Measurements from ENCODE around the gene TUBB1. TPM values are rescaled to one million over a fixed set of nuclear protein-coding genes. Genes with fewer than 3 reads are reported as not detected.

TUBB1 gene
- total and polyA plus RNA-seq, 2 of the 13 experiments (the other 11 are each of a cell fraction or from before 2014, with no cell fraction given) = 0.11 to 57.6 TPM

DNA sequence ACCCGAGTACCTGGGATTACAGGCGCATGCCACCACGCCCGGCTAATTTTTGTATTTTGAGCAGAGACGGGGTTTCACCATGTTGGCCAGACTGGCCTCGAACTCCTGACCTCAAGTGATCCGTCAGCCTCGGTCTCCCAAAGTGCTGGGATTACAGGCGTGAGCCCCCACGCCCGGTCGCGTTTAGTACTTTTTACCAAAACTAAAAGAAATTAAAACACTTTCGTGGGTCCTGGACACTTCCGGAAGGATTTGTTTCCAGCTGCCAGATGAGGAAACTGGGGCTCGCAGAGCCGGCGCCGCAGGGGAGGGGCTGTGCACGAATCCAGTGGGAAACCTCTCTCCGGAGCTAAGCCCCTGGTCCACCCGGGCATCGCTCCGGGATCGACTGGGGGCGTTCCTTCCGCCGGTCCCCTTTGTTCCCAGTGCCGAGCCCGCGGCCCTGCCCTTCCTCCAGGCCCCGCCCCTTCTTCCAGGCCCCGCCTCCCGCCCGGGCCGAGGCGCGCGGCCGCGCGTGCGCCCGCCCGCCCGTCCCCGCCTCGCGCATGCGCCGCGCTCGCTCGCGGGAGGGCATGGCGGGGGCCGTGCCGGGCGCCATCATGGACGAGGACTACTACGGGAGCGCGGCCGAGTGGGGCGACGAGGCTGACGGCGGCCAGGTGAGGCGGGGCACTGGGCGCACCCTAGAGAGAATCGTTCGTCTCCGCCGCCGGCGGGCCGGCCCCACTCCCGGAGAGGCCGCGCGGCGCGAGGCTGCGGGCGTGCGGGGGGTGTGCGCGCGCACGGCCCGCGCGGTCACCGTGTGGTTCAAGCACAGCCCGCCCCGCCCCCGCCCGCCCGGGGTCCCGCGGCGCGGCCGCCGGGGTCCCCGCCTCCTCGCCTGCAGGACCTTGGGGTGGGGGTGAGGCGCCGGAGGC is 38.3 kb upstream of the TUBB1 start, which contains the start of gene NELFCD (continued):
- TF ChIP-seq, protein P1, sequence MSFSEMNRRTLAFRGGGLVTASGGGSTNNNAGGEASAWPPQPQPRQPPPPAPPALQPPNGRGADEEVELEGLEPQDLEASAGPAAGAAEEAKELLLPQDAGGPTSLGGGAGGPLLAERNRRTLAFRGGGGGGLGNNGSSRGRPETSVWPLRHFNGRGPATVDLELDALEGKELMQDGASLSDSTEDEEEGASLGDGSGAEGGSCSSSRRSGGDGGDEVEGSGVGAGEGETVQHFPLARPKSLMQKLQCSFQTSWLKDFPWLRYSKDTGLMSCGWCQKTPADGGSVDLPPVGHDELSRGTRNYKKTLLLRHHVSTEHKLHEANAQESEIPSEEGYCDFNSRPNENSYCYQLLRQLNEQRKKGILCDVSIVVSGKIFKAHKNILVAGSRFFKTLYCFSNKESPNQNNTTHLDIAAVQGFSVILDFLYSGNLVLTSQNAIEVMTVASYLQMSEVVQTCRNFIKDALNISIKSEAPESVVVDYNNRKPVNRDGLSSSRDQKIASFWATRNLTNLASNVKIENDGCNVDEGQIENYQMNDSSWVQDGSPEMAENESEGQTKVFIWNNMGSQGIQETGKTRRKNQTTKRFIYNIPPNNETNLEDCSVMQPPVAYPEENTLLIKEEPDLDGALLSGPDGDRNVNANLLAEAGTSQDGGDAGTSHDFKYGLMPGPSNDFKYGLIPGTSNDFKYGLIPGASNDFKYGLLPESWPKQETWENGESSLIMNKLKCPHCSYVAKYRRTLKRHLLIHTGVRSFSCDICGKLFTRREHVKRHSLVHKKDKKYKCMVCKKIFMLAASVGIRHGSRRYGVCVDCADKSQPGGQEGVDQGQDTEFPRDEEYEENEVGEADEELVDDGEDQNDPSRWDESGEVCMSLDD (CRISPR knock-in tag; IDR thresholded peaks at IDR 0.05; ENCODE audit: borderline replicate concordance) = no peak
- TF ChIP-seq ZMYM4 (CRISPR knock-in tag; IDR thresholded peaks at IDR 0.05) (peak; percentile 31), ZNF7 (CRISPR knock-in tag; IDR thresholded peaks at IDR 0.05) (no peak), ZNF547 (CRISPR knock-in tag; IDR thresholded peaks at IDR 0.05) (no peak), ZFP41 (CRISPR knock-in tag; IDR thresholded peaks at IDR 0.05; ENCODE audit: borderline replicate concordance) (no peak), YEATS2 (CRISPR knock-in tag; IDR thresholded peaks at IDR 0.05; ENCODE audit: borderline replicate concordance) (peak; percentile 26; the same call in 1 of the 2 replicates), ZNF768 (CRISPR knock-in tag; IDR thresholded peaks at IDR 0.05) (peak; percentile 81), REXO4 (CRISPR knock-in tag; IDR thresholded peaks at IDR 0.05; ENCODE audit: borderline replicate concordance) (no peak)
- TF ChIP-seq, protein P2, sequence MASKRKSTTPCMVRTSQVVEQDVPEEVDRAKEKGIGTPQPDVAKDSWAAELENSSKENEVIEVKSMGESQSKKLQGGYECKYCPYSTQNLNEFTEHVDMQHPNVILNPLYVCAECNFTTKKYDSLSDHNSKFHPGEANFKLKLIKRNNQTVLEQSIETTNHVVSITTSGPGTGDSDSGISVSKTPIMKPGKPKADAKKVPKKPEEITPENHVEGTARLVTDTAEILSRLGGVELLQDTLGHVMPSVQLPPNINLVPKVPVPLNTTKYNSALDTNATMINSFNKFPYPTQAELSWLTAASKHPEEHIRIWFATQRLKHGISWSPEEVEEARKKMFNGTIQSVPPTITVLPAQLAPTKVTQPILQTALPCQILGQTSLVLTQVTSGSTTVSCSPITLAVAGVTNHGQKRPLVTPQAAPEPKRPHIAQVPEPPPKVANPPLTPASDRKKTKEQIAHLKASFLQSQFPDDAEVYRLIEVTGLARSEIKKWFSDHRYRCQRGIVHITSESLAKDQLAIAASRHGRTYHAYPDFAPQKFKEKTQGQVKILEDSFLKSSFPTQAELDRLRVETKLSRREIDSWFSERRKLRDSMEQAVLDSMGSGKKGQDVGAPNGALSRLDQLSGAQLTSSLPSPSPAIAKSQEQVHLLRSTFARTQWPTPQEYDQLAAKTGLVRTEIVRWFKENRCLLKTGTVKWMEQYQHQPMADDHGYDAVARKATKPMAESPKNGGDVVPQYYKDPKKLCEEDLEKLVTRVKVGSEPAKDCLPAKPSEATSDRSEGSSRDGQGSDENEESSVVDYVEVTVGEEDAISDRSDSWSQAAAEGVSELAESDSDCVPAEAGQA (IDR thresholded peaks at IDR 0.05; ENCODE audit: low read depth) = no peak
- TF ChIP-seq, protein P2 (CRISPR knock-in tag; IDR thresholded peaks at IDR 0.05; ENCODE audit: borderline replicate concordance) = no peak; the same call in 1 of the 2 replicates
- TF ChIP-seq, protein P3, sequence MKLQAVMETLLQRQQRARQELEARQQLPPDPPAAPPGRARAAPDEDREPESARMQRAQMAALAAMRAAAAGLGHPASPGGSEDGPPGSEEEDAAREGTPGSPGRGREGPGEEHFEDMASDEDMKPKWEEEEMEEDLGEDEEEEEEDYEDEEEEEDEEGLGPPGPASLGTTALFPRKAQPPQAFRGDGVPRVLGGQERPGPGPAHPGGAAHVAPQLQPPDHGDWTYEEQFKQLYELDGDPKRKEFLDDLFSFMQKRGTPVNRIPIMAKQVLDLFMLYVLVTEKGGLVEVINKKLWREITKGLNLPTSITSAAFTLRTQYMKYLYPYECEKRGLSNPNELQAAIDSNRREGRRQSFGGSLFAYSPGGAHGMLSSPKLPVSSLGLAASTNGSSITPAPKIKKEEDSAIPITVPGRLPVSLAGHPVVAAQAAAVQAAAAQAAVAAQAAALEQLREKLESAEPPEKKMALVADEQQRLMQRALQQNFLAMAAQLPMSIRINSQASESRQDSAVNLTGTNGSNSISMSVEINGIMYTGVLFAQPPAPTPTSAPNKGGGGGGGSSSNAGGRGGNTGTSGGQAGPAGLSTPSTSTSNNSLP (IDR thresholded peaks at IDR 0.05; ENCODE audit: low read depth, low read length) = no peak
- TF ChIP-seq, protein P4, sequence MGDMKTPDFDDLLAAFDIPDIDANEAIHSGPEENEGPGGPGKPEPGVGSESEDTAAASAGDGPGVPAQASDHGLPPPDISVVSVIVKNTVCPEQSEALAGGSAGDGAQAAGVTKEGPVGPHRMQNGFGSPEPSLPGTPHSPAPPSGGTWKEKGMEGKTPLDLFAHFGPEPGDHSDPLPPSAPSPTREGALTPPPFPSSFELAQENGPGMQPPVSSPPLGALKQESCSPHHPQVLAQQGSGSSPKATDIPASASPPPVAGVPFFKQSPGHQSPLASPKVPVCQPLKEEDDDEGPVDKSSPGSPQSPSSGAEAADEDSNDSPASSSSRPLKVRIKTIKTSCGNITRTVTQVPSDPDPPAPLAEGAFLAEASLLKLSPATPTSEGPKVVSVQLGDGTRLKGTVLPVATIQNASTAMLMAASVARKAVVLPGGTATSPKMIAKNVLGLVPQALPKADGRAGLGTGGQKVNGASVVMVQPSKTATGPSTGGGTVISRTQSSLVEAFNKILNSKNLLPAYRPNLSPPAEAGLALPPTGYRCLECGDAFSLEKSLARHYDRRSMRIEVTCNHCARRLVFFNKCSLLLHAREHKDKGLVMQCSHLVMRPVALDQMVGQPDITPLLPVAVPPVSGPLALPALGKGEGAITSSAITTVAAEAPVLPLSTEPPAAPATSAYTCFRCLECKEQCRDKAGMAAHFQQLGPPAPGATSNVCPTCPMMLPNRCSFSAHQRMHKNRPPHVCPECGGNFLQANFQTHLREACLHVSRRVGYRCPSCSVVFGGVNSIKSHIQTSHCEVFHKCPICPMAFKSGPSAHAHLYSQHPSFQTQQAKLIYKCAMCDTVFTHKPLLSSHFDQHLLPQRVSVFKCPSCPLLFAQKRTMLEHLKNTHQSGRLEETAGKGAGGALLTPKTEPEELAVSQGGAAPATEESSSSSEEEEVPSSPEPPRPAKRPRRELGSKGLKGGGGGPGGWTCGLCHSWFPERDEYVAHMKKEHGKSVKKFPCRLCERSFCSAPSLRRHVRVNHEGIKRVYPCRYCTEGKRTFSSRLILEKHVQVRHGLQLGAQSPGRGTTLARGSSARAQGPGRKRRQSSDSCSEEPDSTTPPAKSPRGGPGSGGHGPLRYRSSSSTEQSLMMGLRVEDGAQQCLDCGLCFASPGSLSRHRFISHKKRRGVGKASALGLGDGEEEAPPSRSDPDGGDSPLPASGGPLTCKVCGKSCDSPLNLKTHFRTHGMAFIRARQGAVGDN (CRISPR knock-in tag; IDR thresholded peaks at IDR 0.05) = peak; percentile 83
